Ovary (tissue), 3 donors: Measurements from ENCODE around the gene RFXAP.

Experiments
- EP300 ChIP-seq: sonication (generic); formaldehyde crosslinking; IDR thresholded peaks from one replicate; pipeline ENCODE4 v1.6.1; 2017; ENCODE audit warnings: antibody characterized with exemption
- TF ChIP-seq, protein P1 (sequence below), 3 donors: fragments of 450-650 bp in 2 of 3; fragments of 200-600 bp in 1 of 3; IDR thresholded peaks; one replicate each; pipeline versions ENCODE4 v1.5.1 to v1.8.0; 2016 to 2022; ENCODE audit warnings: antibody characterized with exemption in 3 of 3, mild to moderate bottlenecking in 1 of 3
- donor health status: DM: no; HTN: no; CAD: no.

DNA sequence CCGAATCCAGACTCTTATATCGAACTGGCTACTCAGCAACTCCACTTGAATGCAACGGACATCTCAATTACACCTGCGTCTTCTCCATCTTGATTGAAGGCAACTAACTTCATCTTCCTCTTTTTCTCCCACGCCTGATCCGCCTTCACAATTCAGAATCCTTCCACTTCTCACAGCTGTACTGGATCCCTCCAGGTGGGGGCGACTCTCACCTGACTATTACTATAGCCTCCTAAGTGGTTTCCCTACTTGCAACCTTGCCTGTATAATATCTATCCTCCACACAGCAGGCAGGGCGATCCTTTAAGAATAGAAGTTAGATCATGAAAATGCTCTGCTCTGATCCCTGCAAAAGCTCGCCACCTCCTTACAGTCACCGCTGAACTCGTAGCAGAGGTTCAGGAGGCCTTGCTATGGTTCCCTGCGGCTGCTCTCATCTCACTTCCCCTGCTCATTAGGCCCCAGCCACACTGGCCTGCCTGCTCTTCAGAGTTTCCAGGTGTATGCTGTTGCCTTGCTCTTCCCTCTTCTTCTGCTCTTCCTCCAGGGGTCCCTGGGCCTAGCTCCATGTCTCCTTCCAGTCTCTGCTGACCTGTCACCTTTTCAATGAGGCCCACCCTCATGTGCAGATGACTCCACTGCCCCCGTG is 31.9 kb downstream of the RFXAP start:
- no peak for TF ChIP-seq EP300
- TF ChIP-seq, protein P1, sequence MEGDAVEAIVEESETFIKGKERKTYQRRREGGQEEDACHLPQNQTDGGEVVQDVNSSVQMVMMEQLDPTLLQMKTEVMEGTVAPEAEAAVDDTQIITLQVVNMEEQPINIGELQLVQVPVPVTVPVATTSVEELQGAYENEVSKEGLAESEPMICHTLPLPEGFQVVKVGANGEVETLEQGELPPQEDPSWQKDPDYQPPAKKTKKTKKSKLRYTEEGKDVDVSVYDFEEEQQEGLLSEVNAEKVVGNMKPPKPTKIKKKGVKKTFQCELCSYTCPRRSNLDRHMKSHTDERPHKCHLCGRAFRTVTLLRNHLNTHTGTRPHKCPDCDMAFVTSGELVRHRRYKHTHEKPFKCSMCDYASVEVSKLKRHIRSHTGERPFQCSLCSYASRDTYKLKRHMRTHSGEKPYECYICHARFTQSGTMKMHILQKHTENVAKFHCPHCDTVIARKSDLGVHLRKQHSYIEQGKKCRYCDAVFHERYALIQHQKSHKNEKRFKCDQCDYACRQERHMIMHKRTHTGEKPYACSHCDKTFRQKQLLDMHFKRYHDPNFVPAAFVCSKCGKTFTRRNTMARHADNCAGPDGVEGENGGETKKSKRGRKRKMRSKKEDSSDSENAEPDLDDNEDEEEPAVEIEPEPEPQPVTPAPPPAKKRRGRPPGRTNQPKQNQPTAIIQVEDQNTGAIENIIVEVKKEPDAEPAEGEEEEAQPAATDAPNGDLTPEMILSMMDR (IDR thresholded peaks at IDR 0.05) = no peak
